GM19193 (cell line): ENCODE results near the gene LTB4R.

Experiments used
- POLR2A ChIP-seq: IDR thresholded peaks from 4 replicates; pipeline ENCODE4 v1.6.1; 2011; ENCODE audit not compliant: insufficient read depth, insufficient read length; ENCODE audit errors: extremely low read depth

The LTB4R gene

DNA sequence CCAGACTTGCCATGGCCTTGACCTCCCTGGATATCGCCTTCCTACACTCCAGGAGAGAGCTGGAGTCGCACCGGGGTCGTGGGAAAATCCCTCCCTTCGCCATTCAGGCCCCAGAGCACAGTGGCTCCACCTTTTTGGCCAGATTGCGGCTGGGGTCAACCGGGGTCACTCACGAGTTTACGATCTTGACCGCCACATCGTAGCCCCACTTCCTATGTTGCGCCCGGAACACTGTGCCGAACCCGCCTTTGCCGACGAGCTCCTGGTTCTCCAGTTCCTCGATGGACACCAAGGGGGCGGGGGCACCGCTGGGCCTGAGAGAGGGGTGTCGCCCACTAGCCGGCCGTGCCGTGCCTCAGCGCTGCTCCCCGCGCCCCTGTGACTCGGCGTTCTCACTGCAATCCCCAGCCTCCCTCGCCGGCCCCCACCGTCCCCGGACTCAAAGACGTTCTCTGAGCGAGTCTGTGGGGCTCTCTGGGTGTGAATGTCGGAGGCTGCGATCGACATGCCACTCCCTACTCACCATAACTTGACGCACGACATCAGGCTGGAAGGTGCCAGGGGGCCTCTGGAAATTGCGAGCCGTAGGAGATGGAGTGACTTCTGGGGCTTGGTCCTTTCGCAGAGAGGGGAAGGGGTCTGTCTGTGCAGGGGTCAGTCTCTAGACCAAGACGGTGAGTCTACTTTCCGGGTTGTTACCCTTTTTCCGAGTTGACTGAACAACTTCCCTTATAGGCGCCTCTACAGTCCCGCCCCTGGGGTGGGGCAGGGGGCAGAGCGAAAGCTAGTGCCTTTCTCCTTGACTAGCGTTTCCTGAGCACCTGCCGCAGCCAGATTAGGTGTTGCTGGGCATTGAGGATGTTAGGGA, 28.2 kb downstream of the LTB4R start, which contains the start of gene RIPK3:
TSS of gene RIPK3 (minus strand) at position 708 of the 868 bp plus-strand sequence. CDS start at position 543, 165 bp downstream.
- TF ChIP-seq POLR2A: peak; percentile 66

DNA sequence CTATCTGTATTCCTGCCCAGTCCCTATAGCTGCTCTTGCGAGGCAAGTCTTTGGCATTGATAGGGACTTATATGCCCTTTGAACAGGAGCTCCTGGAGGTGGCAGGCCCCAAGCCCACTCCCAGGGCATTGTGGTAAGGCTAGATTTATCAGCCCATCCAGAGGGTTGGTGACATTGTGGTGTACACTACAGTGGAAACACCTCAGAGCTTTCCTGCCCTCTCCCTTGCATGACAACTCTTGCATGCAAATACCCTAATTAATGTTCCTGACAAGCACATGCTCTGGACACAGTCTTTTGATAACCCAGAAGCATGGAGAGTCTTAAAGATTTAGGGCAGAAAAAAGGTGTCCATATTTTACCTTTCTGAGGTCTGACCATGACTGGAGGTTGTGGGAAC, 29.3 kb downstream of the LTB4R start:
- TF ChIP-seq POLR2A: no peak

DNA sequence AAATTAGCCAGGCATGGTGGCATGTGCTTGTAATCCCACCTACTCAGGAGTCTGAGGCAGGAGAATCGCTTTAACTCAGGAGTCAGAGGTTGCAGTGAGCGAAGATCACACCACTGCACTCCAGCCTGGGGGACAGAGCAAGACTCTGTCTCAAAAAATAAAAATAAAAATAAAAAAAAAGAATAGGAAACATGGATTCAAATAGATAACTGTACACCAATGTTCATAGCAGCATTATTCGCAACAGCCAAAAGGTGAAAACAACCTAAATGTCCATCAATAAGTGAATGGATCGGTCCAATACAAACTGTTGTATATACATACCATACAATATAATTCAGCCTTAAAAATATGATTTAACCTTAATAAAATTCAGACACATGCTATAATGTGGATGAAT, 31.6 kb downstream of the LTB4R start:
- TF ChIP-seq POLR2A: no peak

DNA sequence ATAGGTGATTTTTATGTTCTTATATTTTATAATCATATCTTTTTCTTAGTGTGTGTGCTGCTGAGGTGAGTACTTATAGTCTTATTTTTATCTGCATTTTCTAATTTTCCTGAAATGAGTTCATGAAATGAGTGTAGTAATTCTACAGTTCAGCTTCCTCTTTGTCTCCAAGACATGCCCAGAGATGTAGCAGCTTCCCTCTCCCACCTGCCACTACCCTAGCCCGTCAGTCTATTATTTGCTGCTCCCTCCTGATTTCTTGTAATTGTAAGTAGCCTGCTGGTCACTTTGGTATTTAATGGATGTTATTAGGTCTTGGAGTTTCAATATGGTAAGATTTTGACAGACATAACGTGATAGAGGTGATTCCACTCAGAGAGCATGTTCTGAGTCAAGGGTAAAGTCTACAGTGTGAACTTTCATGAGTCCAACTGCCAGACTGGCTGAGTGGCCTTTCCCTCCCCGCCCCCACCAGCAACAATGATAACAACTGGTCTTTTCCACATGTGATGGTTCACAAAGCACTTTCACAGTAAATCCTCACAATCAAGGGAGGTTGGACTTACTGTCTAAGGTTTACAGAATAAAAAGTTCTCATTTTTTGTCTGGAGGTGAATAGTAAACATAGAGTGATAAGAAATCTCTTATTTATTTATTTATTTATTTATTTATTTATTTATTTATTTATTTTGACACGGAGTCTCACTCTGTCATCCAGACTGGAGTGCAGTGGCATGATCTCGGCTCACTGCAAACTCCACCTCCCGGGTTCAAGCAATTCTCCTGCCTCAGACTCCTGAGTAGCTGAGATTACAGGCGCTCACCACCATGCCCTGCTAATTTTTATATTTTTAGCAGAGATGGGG, 32.7 kb downstream of the LTB4R start:
- TF ChIP-seq POLR2A: no peak

DNA sequence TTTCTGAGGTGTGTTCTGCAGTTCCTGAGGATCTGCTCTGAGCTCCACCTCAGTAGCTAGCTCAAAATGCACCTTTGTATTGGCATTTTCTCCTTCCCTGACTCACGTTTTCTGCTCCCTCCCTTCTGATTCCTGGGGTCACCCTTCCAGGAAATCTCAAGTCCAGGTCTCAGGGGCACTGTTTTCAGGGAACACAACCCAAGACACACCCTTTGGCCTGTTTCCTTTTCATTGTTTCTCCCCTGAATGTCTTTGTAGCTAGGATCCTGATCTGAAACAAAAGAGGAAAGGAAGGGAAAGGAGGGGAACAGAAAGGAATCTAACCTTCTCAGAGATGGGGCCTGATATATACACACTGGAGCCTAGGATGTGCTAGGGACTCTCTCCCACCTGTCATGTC, 35.8 kb downstream of the LTB4R start:
- TF ChIP-seq POLR2A: no peak

DNA sequence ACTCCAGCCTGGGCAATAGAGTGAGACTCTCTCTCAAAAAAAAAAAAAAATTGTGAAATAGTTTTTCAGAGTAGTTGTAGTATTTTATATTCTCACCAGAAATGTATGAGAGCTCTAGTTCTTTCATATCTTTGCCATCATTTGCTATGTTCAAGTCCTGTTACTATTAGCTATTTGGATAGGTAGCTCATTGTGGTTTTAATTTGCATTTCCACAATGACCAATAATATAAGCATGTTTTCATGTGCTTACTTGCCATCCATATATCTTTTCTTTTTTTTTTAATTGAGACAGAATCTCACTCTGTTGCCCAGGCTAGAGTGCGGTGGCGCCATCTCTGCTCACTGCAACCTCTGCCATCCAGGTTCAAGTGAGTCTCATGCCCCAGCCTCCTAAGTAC, 36.9 kb downstream of the LTB4R start:
- no peak for TF ChIP-seq POLR2A

DNA sequence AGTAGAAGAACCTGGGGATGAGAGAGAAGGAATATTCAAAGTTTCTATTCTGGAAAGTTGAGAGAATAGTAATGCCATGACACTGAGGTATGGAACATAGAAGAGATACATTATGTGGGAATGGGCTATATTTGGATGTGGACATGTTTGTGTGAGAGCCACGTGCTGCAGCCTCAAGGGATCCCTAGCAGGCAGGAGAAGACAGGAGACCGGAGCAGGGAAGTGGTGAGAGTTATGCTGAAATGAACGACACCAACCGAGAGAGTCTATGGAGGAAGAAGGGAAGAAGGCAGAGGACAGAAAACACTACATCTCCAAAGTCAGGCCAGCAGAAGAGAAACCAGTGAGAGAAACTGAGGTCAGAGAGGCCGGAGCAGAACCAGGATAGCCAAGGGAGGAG, 38.4 kb downstream of the LTB4R start:
- TF ChIP-seq POLR2A: no peak

DNA sequence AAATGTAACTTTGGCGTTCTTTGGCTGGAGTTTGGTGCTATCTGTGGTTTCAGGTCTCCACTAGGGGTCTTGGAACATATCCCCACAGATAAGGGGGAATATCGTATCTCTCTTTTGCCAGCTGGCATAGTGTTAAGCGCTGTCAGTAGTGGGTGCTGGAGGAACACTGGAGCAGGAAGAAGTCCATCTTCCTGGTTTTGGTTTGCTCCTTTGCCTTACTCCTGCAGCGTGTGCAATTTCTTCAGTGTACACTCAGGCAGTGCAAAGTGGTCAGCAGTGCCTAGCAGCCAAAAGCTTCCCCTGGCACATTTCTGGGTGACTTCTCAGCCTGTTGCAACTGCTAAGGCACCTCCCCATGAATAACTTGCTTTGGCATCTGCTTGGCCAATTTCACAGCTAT, 40.2 kb downstream of the LTB4R start:
- no peak for TF ChIP-seq POLR2A

DNA sequence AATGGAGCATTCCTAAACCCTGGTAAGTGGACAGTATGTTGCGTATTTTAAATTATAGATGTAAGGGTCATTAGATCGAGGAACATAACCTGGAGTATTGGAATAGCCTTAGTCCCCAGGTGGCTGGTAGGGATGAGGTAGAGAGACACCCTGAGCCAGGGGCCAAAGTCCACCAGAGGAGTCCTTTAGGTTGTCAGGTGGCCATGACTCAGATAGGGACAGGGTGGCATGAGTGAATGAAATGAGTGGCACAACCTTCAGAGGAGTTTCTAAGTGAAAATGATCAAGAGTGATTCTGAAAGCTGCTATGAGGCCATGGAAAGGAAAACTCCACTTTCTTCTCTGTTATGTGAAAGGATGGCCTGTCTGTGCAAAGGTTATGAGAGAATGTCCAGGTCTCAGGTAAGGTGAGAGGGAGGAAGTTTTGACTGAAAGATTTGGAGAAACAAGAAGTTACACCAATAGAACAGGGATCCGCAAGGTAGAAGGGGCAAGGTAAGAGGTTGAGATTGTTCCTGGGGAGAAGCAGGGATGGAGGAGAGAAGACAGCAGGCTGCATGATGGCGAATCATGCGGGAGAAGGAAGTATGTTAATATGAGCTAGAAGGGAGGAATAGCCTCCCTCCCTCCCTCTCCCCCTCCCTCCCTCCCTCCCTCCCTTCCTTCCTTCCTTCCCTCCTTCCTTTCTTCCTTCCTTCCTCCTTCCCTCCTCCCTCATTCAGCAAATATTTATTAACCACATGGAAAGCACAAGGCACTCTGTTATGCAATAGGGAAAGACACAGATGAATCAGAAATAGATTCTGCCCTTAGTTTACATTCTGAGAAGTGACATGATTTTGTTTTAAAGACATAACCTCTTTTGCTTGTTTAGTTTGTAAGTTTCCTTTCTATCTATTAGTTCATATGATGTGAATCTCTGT, 42.5 kb downstream of the LTB4R start:
- no peak for TF ChIP-seq POLR2A

DNA sequence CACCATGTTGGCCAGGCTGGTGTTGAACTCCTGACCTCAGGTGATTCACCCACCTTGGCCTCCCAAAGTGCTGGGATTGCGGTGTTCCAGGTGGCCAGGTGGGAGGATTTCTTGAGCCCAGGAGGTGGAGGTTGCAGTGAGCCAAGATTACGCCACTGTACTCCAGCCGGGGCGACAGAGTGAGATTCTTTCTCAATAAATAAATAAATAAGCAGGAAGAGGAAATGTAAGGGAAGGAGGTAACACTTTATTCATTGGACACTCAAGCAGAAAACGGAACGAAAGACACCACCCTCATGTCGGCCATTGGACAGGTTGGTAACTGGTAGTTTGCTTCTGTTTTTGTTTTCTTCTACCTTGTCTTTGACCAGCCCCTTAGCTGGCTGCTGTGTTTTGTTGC, 43.7 kb downstream of the LTB4R start:
- no peak for TF ChIP-seq POLR2A

DNA sequence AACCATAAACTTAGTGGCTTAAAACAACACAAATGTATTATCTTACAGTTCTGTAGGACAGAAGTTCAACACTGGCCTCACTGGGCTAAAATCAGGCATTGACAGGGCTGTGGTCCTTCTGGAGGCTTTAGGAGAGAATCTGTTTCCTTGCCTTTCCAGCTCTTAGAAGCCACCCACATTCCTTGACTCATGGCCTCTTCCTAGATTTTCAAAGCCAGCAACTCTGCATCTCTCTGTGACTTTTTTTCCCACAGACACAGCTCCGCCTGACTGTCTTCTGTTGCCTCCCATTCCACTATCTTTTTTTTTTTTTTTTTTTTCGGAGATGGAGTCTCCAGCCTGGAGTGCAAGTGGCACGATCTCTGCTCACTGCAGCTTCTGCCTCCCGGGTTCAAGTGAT, 44.9 kb downstream of the LTB4R start:
- TF ChIP-seq POLR2A: no peak

DNA sequence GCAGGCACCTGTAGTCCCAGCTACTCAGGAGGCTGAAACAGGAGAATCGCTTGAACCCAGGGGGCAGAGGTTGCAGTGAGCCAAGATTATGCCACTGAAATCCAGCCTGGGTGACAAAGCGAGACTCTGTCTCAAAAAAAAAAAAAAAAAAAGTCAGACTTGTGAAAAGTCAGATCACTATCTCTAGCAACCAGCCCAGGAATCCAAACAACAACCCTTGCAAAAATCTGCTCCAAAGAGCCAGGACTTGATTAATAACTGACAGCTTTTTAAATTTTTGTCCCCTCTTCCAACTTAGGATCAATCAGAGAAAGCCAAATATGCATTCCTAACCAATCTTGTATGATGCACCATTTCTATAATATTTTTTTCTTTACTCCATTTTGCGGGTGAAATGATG, 49.0 kb downstream of the LTB4R start:
- TF ChIP-seq POLR2A: no peak

DNA sequence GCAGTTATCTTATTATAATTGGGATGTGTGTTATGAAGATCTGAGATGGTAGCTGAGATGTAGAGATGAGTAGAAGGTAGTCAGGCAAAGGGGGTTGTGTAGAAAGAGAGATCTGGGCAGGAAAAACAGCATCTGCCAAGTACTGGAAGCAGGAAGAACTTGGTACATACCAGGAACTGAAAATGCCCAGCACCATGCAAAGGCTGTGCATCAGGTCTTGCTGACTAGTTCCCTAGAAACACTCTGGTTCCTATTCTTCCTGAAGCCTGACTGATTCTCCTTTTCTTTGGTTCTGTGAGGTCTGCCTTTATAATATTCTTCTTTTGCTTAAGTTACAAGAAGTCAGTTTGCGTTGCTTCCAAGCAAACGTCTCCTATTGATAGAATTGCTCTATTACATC, 50.0 kb downstream of the LTB4R start:
- no peak for TF ChIP-seq POLR2A

DNA sequence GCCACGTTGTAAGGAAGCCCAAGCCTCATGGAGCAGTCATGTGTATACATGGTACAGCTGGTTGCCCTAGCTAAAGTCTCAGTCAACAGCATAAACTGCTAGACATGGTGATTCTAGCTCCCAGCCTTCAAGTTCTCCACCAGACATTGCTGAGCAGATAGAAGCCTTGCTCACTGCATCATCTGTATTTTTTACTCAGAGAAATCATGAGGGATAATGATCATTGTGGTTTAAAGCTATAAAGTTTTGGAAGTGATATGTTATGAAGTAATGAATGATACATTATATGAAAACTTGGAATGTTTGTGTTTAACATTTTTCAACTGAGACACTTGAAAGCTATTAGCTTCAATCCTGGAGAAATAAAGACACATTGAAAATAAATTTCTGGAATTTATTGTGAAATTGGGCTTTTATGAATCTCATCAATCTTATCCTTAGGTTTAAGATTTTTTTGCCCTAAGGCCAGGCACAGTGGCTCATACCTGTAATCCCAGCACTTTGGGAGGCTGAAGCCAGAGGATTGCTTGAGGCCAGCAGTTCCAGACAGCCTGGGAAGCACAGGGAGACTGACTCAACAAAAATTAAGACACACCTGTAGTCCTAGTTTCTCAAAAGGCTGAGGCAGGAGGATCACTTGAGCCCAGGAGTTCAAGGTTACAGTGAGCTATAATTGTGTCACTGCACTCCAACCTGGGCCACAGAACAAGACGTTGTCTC, 51.1 kb downstream of the LTB4R start:
- TF ChIP-seq POLR2A: no peak
